ENCODE results near the gene CDKAL1.
"Not testable (repeated sequence)": the region's sequence is repeated elsewhere in the genome, so short reads cannot be mapped to it uniquely, and the experiment has no call there.

Gene CDKAL1

GRCh38 chr6:20594299-20594853 is 60.1 kb downstream of the CDKAL1 start:
- not testable (repeated sequence) for DNase-seq (ENCODE audit: low spot score)

- DNase-seq (ENCODE audit: low spot score) = no peak
Measured at GRCh38 chr6:20599302-20600051, 65.2 kb downstream of the CDKAL1 start.

GRCh38 chr6:20600831-20601230 is 66.6 kb downstream of the CDKAL1 start:
- DNase-seq (ENCODE audit: low spot score) = no peak

- DNase-seq (ENCODE audit: low spot score) = no peak
Measured at GRCh38 chr6:20604159-20604558, 69.9 kb downstream of the CDKAL1 start.

GRCh38 chr6:20605061-20605460 is 70.8 kb downstream of the CDKAL1 start:
- DNase-seq (ENCODE audit: low spot score) = no peak

GRCh38 chr6:20605581-20605980 is 71.3 kb downstream of the CDKAL1 start:
- DNase-seq (ENCODE audit: low spot score) = no peak

GRCh38 chr6:20606831-20607230 is 72.6 kb downstream of the CDKAL1 start:
- DNase-seq (ENCODE audit: low spot score) = no peak

- no peak for DNase-seq (ENCODE audit: low spot score)
Measured at GRCh38 chr6:20608356-20608755, 74.1 kb downstream of the CDKAL1 start.

- no peak for DNase-seq (ENCODE audit: low spot score)
Measured at GRCh38 chr6:20608905-20609304, 74.6 kb downstream of the CDKAL1 start.

- not testable (repeated sequence) for DNase-seq (ENCODE audit: low spot score)
Measured at GRCh38 chr6:20609924-20610323, 75.7 kb downstream of the CDKAL1 start.

- DNase-seq (ENCODE audit: low spot score) = no peak
Measured at GRCh38 chr6:20610636-20611370, 76.5 kb downstream of the CDKAL1 start.

GRCh38 chr6:20617537-20617936 is 83.3 kb downstream of the CDKAL1 start:
- not testable (repeated sequence) for DNase-seq (ENCODE audit: low spot score)

GRCh38 chr6:20620043-20620442 is 85.8 kb downstream of the CDKAL1 start:
- no peak for DNase-seq (ENCODE audit: low spot score)

GRCh38 chr6:20623761-20624160 is 89.5 kb downstream of the CDKAL1 start:
- no peak for DNase-seq (ENCODE audit: low spot score)

GRCh38 chr6:20626165-20626564 is 91.9 kb downstream of the CDKAL1 start:
- DNase-seq (ENCODE audit: low spot score) = no peak

GRCh38 chr6:20629509-20629908 is 95.3 kb downstream of the CDKAL1 start:
- no peak for DNase-seq (ENCODE audit: low spot score)

- no peak for DNase-seq (ENCODE audit: low spot score)
Measured at GRCh38 chr6:20630136-20630535, 95.9 kb downstream of the CDKAL1 start.

GRCh38 chr6:20630617-20631548 is 96.6 kb downstream of the CDKAL1 start:
- DNase-seq (ENCODE audit: low spot score) = no peak

- DNase-seq (ENCODE audit: low spot score) = no peak
Measured at GRCh38 chr6:20631549-20631924, 97.3 kb downstream of the CDKAL1 start.

- no peak for DNase-seq (ENCODE audit: low spot score)
Measured at GRCh38 chr6:20632696-20633095, 98.4 kb downstream of the CDKAL1 start.

GRCh38 chr6:20633566-20634340 is 99.5 kb downstream of the CDKAL1 start:
- DNase-seq (ENCODE audit: low spot score) = no peak
